CD4-positive, alpha-beta T cell treated with Interleukin-6 for 4 hours (primary cell): ENCODE measurements around the gene GAS7.

Experiments used
- DNase-seq: peaks from one replicate; pipeline ENCODE4 v3.0.0-alpha.2; 2020; ENCODE audit warnings: mixed read lengths

Gene GAS7

DNA sequence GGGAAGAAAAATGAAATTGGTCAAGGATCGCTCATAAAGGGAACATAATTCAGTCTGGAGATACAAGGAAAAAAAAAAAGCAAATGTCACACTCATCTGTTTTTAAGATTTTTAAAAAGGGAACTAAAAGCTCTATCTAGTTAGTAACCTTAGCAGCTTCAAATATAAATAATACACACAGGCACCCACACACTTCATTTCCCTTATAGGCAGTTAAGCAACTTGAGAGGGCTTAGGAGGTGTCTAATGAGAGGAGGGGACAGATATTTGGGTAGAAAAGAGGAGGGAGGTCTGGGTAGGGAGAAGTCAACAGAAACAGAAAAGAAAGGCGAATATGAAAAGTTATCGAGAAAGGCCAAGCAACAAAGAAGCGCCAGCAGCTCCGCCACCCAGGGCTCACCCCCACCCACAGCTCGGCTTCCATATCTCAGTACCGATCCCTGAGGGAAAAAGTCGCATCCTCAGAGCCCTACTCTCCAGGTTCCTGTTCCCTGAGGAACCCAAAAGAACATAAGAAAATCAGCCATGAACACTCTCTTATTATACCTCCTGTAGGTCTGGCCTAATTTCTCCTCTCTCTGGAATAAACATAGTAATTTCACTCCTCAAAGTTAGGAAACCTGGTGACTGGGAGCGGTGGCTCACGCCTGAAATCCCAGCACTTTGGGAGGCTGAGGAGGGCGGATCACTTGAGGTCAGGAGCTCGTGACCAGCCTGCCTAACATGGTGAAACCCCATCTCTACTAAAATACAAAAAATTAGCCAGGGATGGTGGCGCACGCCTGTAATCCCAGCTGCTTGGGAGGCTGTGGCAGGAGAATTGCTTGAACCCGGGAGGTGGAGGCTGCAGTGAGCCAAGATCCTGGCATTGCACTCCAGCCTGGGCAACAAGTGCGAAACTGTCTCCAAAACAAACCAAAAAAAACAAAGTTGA lies 223.7 kb downstream of the GAS7 start:
- DNase-seq = no peak

DNA sequence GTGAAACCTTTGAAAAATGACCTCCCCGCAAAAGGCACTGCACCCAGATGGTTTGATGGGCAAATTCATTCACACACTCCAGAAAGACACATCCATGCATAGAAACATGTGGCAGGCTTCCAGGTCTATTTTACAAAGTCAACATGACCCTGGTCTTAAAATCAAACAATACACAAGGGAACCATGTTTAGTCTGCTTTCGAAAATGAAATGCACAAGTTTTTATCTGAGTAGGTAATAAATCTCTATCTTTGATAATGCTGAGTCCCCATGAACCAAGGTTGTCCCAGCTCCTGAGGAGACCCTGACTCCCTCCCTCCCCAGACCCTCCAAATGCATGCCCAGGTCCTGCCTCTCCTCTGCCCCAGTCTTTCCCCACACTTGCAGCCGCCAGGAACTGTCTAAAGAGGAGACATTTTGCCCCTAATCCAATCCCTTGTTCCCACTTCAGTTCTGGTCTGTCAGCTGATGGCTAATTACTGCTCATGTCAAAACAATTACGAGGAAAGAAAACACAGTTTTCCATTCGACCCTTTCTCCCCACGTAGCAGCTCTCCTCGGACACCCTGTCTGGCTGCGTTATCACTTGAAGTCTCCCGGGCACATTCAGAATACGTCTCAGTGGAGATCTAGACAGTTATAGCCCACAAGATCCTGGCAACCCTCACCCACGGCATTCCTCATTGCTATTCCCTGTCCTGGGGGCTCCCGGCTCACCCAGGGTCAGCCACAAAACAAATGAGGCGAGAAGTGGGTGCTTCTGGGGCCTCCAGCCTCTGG lies 224.5 kb downstream of the GAS7 start:
- no peak for DNase-seq

DNA sequence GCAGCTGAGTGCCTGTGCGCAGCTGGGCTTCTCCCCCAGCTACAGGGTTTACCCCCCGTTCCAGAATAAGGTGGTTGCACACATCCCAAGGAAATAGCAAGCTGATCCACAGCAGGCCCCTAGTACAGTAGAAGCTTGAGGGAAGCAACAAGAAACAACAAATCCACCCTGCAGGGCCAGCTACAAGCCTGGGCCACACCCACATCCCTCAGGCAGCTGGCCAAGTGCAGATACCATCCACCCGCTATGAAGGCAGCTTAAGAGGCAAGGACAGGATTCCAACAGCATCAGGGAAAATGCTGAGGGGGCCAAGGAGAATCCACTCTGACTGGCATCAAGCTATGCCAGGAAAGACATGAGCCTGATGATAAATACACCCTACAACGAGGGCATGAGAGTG lies 226.4 kb downstream of the GAS7 start:
- DNase-seq = no peak

DNA sequence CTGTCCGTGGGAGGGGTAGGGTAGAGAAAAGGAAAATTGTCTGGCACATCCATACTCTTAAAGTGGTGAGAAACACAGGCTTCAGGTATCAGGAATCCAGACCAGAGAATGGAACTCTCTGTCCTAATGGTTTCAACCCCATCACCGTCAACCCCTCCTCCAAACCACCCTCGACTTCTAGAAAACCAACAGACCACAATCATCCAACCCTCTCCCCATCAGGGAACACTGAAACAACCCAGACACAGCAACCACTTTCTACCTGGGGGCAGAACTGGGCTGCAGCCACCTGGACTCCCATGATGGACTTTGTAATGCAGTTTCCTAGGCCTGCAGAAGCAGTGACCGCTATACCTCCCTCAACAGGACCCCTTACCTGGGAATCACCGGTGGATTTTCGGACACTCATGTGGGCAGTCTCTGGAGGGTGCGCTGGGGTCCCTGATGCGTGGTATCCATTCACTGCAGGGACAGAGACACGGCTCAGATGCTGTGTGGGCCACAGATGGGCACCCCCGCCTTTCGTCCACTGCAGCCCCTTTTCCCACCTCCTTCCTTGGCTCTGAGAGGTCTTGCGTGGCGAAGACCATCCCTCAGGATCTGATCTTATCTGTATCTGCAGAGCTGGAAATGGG lies 229.0 kb downstream of the GAS7 start:
- no peak for DNase-seq

DNA sequence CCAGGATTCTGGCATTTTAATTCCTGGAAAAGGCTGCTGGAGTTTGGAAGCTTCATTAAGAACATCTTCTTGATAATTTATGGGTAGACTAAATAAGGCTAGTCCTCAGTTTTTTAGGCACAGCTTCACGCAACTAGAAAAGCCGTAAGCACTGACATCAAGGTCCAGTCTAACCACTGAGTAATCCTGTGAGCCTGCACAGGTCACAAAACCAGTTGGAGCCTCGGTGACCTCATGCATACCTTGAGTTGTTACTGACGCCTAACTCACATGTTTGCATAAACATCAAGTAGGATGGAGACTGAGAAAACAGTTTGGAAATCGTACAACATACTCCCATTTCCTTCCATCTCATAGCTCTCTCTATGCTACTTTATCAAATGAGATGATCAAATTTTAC lies 229.5 kb downstream of the GAS7 start:
- no peak for DNase-seq

DNA sequence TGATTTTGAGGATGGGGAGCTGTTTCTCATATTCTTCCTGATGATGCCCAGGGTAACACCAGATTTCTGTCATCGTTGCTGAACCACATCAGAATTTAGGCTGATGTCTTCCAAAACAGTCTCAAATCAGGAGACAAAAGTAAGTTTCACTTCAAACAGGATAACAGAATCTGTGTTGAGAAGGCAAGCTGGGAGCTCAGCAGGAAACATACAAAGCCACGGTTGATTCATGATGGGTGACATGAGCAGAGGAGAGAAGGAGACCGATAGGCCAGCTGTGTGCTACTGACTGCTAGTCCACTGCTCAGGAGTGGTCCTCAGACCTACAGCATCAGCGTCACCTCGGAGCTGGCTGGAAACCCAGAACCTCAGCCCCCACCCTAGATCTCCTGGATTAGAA lies 230.4 kb downstream of the GAS7 start:
- DNase-seq = no peak

DNA sequence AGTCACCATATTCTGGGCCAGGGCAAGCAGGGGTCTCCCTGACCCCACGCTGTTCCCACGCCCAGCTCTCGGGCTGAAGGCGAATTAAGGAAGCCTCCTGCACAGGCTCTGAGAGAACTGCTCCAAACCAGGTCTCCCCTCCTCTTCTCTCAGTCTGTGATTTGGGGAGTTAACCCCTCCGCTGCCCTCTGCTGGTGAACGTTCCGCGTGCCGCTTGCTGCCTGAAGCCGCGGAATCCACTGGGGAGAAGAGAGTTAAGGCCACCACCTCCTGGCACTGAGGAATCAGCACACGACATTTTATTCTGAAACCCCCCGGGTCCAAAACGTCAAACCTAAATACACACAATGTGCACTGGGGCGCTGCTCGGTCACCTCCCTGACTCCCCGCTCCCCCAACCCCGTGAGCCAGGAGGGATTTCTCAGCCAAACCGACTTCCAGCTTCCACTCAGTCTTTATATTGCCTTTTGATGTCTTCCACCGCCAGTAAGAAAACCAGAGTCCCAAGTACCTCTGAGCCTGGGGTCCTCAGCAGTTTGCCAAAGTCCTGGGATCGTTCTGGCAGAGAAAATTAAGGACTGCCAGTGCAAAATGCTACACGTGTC lies 238.9 kb downstream of the GAS7 start:
- DNase-seq = no peak

DNA sequence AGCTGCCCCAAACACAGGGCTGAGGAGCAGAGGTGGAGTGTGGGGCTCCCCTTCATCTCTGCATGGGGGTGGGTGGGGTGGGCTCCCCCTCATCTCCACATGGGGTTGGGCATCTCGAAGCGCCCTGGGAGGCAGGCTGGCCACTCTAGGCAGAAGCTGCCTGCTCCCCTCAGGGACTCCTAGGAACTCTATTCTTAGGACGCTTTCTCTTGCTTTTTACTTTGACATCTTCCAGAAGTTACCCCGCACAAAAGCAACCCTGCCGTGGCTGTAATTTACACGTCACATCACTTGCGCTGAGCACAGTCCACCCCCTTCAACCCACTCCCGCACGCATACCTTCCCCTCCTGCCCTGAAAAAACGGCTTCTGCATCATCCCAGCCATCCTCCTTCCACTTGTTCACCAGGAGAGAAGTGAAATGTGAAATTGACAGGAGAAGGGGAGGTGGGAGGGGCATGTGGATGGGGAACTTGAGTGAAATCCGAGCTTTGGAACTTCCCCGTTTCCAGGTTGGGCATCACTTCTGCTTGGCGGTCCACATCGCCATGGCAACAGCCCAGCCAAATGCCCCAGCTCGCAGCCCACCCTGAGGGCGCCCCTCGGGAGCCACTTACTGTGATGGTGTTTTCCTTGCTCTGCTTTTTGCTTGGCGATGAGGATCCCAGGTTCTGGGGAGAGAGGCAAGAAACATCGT lies 239.7 kb downstream of the GAS7 start:
- DNase-seq = no peak

DNA sequence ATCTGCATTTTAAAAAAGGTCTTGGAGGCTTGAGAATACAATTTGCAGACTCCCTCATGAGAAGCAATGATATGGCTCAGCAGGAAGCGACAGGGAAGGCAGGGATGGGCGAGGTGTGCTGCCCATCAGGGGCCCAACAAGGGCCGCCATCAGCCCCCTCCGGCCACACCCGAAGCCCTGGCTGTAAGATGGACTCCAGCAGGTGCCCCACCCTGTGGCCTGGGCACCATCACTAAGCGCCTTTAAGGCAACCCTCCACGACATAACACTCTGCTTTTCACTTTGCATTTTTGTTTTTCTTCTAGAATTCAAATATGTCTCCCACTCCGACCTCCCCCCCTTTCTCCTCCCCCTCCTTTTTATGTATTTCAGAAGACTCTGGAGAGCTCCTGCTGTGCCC lies 241.2 kb downstream of the GAS7 start:
- DNase-seq = no peak

DNA sequence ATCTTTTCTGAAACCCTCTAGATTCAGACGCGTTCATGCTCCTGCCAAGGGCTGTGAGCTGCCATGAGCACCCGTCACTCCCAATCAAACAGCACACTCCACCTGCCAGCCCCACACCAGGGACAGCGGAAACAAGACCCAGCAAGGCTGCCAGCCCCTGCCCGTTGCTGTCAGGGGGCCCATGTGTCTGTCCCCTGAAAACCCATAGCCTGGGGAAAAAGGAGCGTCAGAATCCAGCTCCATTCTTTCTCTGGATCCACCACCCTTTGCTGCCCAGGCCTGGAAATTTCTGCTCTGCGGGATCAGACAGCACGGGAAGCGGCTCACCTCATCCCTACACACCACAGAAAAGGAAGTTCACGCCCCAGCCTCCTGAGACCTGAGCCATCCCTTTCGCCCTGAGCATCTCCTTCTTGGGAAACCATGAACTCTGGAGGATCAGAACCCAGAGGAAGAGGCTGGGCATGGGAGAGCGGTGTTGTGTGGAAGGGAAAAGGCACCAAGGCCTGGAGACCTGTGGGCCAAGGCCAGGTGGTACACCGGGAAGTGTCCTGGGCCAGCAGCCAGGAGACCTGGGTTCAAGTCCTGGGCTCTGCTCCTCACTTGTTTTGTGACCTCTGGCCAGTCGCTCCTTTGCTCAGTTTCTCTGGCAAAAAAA lies 241.8 kb downstream of the GAS7 start:
- no peak for DNase-seq

DNA sequence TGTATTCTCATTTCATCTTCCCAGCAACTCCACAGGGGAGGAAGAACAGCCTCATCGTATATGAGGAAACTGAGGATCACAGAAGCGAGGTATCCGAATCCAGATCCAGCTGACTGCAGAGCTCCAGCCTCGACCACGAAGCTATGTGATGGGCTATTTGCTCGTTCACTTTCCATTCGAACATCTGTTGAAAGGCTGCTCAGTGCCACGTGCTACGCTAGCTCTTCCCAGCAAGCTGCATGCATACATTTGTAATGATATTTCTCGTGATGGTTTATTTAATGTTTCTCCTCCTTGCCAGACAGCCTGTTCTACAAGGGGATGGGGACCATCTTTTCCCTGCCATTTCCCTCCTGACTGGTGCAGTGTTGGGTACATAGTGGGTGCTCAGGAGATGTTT lies 244.9 kb downstream of the GAS7 start:
- DNase-seq = no peak

DNA sequence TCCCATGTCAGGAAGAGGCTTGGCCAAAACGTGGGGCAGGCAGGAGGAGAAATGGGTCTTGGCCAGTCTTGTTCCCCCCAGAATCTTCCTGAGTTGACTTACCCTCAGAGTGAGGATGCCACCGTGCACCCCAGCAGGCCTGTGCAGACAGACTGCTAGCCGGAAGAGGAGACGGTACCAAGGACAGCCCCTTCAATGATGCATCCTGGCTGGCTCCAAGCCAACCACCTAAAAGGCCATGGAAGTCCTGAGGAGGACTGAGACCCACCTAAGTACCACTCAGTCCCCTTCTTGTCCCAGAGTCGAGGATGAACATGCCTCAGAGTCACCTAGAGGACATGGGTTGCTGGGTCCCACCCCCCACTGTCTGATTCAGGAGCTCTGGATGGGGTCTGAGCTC lies 246.6 kb downstream of the GAS7 start:
- no peak for DNase-seq

DNA sequence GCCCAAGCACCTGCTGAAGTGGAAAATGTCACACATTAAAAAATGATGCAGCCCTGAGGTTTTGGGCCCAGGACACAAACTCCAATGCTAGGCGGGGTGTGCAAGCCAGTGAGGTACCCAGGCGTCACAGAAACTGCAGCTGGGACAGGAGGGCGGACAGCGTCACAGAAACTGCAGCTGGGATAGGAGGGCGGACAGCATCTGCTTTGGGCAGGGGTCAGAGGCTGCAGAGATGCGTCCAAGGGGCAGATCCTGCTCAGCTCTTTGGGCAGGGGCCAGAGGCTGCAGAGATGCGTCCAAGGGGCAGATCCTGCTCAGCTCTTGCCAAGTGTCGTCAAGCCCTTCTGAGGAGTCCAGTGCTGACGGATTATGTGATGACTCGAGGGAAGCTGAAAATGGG lies 249.5 kb downstream of the GAS7 start:
- DNase-seq = no peak

DNA sequence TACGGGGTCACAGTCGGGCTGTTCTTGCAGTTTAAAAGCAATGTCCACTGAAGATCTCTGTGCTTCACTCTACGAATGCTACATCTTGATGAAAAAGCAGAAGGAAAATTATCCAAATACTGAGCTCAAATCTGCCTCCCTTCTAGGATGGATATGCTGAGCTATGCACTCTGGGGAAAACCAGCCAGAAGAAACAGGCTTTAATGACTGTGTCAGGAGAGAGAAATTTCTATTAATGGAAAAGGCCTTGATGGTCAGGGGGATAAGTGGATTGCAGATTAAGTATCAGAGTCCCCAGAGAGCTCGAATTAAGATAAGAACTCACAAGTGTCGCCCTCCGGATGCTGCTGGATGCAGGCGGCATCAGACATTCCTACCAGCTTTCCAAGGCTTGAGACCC lies 253.7 kb downstream of the GAS7 start:
- DNase-seq = no peak

DNA sequence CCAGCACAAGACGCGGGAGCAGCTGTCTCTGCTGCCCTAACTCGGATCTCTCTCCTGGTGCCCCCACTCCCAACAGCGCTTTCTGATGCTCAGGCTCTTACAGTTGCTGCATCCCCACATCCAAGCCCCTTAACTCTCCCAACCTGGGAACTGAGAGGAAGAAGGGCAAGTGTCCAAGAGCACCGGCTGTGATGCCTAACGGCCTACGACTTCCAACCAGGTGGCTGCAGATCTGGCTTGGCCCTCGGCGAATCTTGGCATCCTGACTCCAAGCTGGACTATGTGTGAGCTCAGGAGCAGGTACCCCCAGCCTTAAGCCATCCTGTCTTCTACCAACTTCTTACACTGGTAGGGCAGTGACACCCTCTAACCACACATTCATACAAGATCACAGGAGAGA lies 255.1 kb downstream of the GAS7 start:
- DNase-seq = no peak

DNA sequence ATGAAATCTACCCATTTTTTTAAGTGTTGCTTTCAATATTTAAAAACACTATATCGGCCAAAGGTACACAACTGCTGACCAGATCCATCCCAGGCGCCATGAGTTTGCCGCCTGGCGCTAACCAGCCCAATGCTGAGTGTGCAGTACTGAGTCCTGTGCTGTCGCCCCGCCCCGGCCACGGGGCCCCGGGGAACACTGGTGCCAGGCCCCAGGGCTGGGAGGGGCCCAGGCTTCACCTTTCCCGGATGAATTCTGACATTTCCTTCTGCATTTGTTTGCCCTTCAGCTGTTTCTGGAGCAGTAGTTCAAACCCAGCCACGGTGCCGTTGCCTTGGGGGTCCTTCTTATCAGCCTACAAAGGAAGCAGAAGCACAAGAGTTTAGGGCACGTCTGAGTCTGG lies 255.5 kb downstream of the GAS7 start:
- no peak for DNase-seq

DNA sequence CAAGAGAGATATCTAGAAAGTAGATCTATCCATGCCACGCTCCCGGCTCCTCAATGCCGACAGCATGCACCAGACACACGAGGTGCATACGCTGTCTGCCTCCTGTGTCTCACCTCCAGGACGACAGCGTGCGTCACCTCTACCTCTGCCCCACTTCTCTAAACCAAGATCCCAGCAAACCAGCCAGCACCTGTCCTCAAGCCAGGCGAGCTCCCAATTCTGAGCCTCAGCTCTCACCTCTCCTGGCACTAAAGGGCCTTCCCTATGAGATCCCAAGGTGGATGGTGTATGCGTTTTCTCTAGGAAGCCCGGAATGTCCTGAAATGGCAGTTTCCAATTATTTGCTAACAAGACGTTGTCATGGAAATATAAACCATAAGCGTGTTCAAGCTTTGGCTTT lies 257.1 kb downstream of the GAS7 start:
- DNase-seq = no peak

DNA sequence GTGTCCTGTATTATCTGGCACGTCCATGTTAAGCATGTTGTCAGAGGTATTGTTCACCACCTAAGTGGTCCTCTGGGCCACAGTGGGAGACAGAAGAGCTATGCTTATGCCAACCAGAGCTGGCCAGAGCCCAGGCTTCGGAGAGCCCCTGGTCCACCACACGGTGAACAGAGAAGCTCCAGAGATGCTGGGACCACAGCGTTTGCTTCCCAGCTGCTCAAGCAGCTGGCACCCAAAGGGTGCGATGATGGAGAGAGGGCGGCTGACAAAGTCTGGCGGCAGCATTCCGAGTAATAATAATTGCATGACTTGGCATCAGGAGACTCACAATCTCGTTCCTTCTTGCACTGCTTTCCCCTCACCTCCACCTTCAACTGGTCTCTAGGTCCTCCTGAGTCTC lies 257.6 kb downstream of the GAS7 start:
- DNase-seq = no peak

DNA sequence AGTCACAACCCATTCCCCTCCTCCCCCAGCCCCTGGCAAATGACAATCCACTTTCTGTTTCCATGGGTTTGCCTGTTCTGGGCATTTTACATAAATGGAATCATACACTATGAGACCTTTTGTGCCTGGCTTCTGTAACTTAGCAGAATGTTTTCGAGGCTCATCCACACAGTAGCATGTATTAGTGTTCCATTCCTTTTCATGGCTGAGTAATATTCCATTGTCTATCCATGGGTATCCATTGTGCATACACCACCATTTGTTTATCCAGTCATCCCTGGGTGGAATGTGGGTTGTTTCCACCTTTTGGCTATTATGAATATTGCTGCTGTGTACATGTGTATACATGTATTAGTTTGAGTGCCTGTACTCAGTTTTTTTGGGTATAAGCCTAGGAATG lies 259.6 kb downstream of the GAS7 start:
- no peak for DNase-seq

DNA sequence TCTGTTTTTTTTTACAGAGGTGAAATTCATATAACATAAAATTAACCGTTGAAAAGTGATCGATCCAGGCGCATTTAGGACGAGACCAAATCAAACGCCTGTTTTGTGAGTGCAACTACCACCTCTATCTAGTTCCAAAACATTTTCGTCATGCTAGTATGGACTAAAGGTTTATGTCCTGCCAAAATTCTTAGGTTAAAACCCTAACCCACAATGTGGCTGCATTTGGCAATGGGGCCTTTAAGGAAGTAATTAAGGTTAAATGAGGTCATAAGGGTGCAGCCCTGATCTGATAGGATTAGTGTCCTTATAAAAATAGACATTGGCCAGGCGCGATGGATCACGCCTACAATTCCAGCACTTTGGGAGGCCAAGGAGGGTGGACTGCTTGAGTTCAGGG lies 260.5 kb downstream of the GAS7 start:
- no peak for DNase-seq

DNA sequence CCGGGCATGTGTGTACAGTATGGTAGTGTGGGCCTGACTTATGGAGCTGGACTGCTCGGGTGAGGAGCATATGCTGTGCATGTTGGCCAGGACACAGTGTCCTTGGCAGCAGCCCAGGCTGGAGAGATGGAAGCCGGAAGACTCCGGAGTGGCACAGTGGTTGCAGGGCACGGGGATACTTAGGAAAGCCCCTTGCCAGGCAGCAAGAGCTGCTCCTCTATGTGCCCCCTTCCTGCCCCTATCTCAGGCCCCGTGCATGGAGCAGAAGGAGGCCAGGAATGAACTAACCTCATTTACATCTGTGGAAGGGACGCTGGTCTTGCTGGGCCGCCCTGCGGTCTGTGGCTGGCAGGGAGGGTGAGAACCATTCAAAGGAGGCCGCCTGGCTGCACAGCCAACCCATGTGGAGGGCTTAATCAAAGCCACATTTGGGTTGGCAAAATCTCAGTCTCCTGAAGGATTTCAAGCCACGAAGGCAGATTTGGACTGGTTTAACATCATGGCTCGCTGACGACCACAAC lies 261.1 kb downstream of the GAS7 start:
- no peak for DNase-seq

DNA sequence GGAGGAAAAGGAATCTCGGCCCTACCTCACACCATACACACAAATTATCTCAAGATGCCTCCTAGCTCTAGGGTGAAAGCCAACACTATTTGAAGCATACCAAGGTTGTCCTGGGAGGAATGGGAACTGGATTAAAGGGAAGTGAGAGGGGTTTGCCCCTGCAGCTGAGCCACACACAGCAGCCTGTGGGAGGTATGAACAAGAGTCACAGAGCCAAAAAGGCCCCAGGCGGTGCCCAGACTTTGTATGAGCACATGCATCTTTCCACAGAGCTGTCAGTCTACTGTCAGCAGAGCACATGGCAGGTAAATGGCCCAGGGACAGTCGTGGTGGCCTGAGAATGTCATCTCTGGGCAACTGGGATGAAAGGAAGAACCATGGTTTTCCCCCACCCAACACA lies 262.3 kb downstream of the GAS7 start:
- no peak for DNase-seq
